ENCODE data around the gene KPNA4. TPM values are rescaled to one million over a fixed set of nuclear protein-coding genes. Genes with fewer than 3 reads are reported as not detected.

Gene KPNA4
- total and polyA plus RNA-seq, 7 donors, result 15.0 to 52.8 (median 45.4) TPM

DNA sequence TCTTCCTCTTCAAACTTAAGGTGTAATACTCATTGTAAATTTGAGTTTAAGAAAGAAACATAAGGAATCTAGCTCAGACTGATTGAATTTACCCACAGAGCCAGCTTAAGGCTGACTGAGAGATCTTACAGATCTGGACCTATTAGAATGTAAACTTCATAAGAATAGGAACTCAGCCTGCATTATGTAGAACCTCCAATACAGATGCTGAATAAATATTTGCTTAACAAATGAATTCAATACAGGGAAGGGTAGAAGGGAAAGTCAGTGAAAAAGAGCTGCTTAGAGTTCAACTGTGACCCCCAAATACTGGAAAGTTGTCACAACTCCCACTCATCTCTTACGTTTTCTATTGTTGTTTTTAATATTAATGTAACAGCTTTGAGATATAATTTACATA, 11.5 kb downstream of the KPNA4 start:
- TF ChIP-seq POLR2A (IDR thresholded peaks at IDR 0.05) (no peak), POLR2AphosphoS5 (IDR thresholded peaks at IDR 0.05) (no peak), EP300 (IDR thresholded peaks at IDR 0.05) (no peak), CTCF (IDR thresholded peaks at IDR 0.05) (no peak)
- Histone ChIP-seq H3K36me3 (no peaks in the 10 kb centered on the region), H3K27me3 (no peaks in the 10 kb centered on the region), H3K4me1 (peaks cover 0 to 41% (median 19%) of the 10 kb centered on the region in 4 donors), H3K4me3 (no peak overlapping the region), H3K9me3 (no peaks in the 10 kb centered on the region), H3K27ac (no peak overlapping the region)
- 55 to 66% methylated on average over 1 of the region's 1 CpG for WGBS, 2 donors
- DNase-seq, result no peak
- intact Hi-C loops (cut with DNase I), result no loop called here

DNA sequence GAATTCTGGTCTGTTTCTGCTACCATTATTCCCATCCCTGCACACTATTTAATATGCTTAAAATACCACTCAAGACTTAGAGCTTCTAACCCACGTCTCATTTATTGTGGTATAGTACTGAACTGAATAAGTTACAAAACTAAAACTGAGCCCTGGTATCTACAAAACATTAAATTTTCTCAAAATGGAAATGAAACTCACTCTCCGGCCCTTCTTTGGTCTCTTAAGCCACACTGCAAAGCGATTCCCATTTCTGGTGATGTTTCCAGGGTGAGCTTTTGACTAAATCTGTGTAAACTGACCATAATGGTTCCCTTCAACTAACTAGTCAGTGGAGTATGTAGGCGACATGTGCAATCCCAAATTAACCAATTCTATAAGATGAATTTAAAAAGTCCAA, 18.6 kb downstream of the KPNA4 start:
- Histone ChIP-seq H3K9me3 (no peaks in the 10 kb centered on the region), H3K4me1 (peaks cover 0 to 43% (median 30%) of the 10 kb centered on the region in 4 donors), H3K36me3 (no peaks in the 10 kb centered on the region), H3K27me3 (no peaks in the 10 kb centered on the region), H3K4me3 (no peak overlapping the region), H3K27ac (no peak overlapping the region)
- TF ChIP-seq CTCF (IDR thresholded peaks at IDR 0.05), result no peak
- TF ChIP-seq POLR2AphosphoS5 (IDR thresholded peaks at IDR 0.05), result no peak
- TF ChIP-seq EP300 (IDR thresholded peaks at IDR 0.05), result no peak
- no peak for TF ChIP-seq POLR2A (IDR thresholded peaks at IDR 0.05)
- intact Hi-C loops (cut with DNase I), result no loop called here
- DNase-seq, result no peak
- WGBS, 2 donors, result 88 to 89% methylated on average over 4 of the region's 4 CpGs

GRCh38 chr3:160545504-160545871, 19.9 kb downstream of the KPNA4 start:
- TF ChIP-seq EP300 (IDR thresholded peaks at IDR 0.05) (no peak), POLR2A (IDR thresholded peaks at IDR 0.05) (no peak), POLR2AphosphoS5 (IDR thresholded peaks at IDR 0.05) (no peak), CTCF (IDR thresholded peaks at IDR 0.05) (no peak)
- no peak for DNase-seq
- H3K36me3 ChIP-seq, result no peaks in the 10 kb centered on the region
- H3K4me1 ChIP-seq, result peaks cover 0 to 45% (median 32%) of the 10 kb centered on the region in 4 donors
- no peaks in the 10 kb centered on the region for H3K9me3 ChIP-seq
- no peak overlapping the region for H3K27ac ChIP-seq
- no peak overlapping the region for H3K4me3 ChIP-seq
- no peaks in the 10 kb centered on the region for H3K27me3 ChIP-seq
- intact Hi-C loops (cut with DNase I), result no loop called here
- WGBS, 2 donors, result 80 to 92% methylated on average over 3 of the region's 3 CpGs

- TF ChIP-seq CTCF (IDR thresholded peaks at IDR 0.05) (no peak), EP300 (IDR thresholded peaks at IDR 0.05) (no peak), POLR2AphosphoS5 (IDR thresholded peaks at IDR 0.05) (no peak), POLR2A (IDR thresholded peaks at IDR 0.05) (no peak)
- Histone ChIP-seq H3K4me3 (no peak overlapping the region), H3K9me3 (no peaks in the 10 kb centered on the region), H3K4me1 (peaks cover 0 to 50% (median 32%) of the 10 kb centered on the region in 4 donors), H3K36me3 (no peaks in the 10 kb centered on the region), H3K27ac (no peak overlapping the region), H3K27me3 (no peaks in the 10 kb centered on the region)
- intact Hi-C loops (cut with DNase I), result no loop called here
- 87 to 91% methylated on average over 2 of the region's 2 CpGs for WGBS, 2 donors
- no peak for DNase-seq
Measured at GRCh38 chr3:160544844-160545503, 20.4 kb downstream of the KPNA4 start.

GRCh38 chr3:160540551-160540950, 24.8 kb downstream of the KPNA4 start:
- no peak for DNase-seq
- no peaks in the 10 kb centered on the region for H3K9me3 ChIP-seq
- H3K27me3 ChIP-seq, result no peaks in the 10 kb centered on the region
- peaks cover 0 to 59% (median 27%) of the 10 kb centered on the region in 4 donors for H3K4me1 ChIP-seq
- TF ChIP-seq EP300 (IDR thresholded peaks at IDR 0.05) (no peak), CTCF (IDR thresholded peaks at IDR 0.05) (no peak), POLR2A (IDR thresholded peaks at IDR 0.05) (no peak), POLR2AphosphoS5 (IDR thresholded peaks at IDR 0.05) (no peak)
- H3K27ac ChIP-seq, result no peak overlapping the region
- no peak overlapping the region for H3K4me3 ChIP-seq
- H3K36me3 ChIP-seq, result peaks cover 0 to 1% (median 0%) of the 10 kb centered on the region in 4 donors
- intact Hi-C loops (cut with DNase I), result no loop called here
- WGBS, 2 donors, result 96% methylated on average over 2 of the region's 2 CpGs

Measured in sigmoid colon (tissue), 7 donors.